ENCODE data around the gene MTMR12. TPM values are rescaled to one million over a fixed set of nuclear protein-coding genes. Genes with fewer than 3 reads are reported as not detected.

The MTMR12 gene
- total RNA-seq, 2 experiments from 2014 or later = 21.6 to 22.8 TPM

GRCh38 chr5:32187675-32188074, 125.1 kb downstream of the MTMR12 start:
- CTCF ChIA-PET = no interaction called here
- POLR2A ChIA-PET = no interaction called here
- ATAC-seq (no peak), DNase-seq (no peak)
- Mint-ChIP-seq H3K4me1 (peaks cover 2% of the 10 kb centered on the region), H3K27ac (no peak overlapping the region), H3K9me3 (ENCODE audit: low read depth) (no peaks in the 10 kb centered on the region), H3K27me3 (no peaks in the 10 kb centered on the region), H3K36me3 (ENCODE audit: low read depth) (no peaks in the 10 kb centered on the region), H3K4me3 (no peak overlapping the region)
- intact Hi-C loops (cut with DNase I, micrococcal nuclease) = no loop called here

GRCh38 chr5:32182463-32183063, 130.2 kb downstream of the MTMR12 start:
- DNase-seq (peak; percentile 27), ATAC-seq (peak; percentile 71)
- no peaks in the 10 kb centered on the region for H3K9me3 Mint-ChIP-seq (ENCODE audit: low read depth)
- no peaks in the 10 kb centered on the region for H3K27me3 Mint-ChIP-seq
- no peak overlapping the region for H3K4me3 Mint-ChIP-seq
- peaks cover 4% of the 10 kb centered on the region for H3K4me1 Mint-ChIP-seq
- intact Hi-C loops (cut with DNase I, micrococcal nuclease) = no loop called here
- ChIA-PET CTCF (interaction anchor here (1.6 kb wide), 1 partner anchor 50 kb away, joined by 6 read pairs; no protein-coding TSS in a partner anchor), POLR2A (no interaction called here)
- H3K36me3 Mint-ChIP-seq (ENCODE audit: low read depth) = no peaks in the 10 kb centered on the region
- no peak overlapping the region for H3K27ac Mint-ChIP-seq

Other genes starting within 250 kb of the MTMR12 start
- gene GOLPH3, start 138.6 kb downstream of the MTMR12 start, total RNA-seq = 10 to 100 TPM; 54.2 to 58.3 TPM
- gene ZFR, start 131.8 kb upstream of the MTMR12 start, total RNA-seq = 10 to 100 TPM; 60.6 to 81.4 TPM